ENCODE results near the gene HYLS1. TPM values are rescaled to one million over a fixed set of nuclear protein-coding genes. Genes with fewer than 3 reads are reported as not detected.

HYLS1 gene
- total and polyA plus RNA-seq, 7 donors, result 3.0 to 8.7 (median 6.1) TPM

DNA sequence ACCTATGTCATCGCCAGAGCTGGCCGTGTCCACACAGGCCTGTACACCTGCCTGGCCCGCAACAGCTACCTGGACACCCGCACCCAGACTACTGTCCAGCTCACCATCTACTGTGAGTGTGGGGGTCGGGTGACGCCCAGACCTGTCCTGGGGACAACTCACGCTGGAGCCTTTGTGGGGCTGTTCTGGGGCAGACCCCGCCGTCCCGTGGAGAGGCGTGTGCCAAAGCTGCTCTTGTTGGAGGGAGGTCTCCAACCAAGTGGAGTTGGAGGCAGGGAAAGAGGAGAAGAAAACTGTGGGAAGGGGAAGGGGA, 62.7 kb downstream of the HYLS1 start:
- WGBS, 2 donors, result 93 to 96% methylated on average over 11 of the region's 11 CpGs
- peak overlapping the region in 1 of 4 donors; percentile 78 for H3K27ac ChIP-seq
- TF ChIP-seq, protein P1, sequence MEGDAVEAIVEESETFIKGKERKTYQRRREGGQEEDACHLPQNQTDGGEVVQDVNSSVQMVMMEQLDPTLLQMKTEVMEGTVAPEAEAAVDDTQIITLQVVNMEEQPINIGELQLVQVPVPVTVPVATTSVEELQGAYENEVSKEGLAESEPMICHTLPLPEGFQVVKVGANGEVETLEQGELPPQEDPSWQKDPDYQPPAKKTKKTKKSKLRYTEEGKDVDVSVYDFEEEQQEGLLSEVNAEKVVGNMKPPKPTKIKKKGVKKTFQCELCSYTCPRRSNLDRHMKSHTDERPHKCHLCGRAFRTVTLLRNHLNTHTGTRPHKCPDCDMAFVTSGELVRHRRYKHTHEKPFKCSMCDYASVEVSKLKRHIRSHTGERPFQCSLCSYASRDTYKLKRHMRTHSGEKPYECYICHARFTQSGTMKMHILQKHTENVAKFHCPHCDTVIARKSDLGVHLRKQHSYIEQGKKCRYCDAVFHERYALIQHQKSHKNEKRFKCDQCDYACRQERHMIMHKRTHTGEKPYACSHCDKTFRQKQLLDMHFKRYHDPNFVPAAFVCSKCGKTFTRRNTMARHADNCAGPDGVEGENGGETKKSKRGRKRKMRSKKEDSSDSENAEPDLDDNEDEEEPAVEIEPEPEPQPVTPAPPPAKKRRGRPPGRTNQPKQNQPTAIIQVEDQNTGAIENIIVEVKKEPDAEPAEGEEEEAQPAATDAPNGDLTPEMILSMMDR (IDR thresholded peaks at IDR 0.05), result no peak
- TF ChIP-seq POLR2AphosphoS5 (IDR thresholded peaks at IDR 0.05) (no peak), POLR2A (IDR thresholded peaks at IDR 0.05) (no peak), EP300 (IDR thresholded peaks at IDR 0.05) (no peak)

More for the DNA sequence above, 62.7 kb downstream of the HYLS1 start:
- no peak for DNase-seq
- H3K9me3 ChIP-seq, result no peaks in the 10 kb centered on the region
- no peaks in the 10 kb centered on the region for H3K36me3 ChIP-seq
- intact Hi-C loops (cut with DNase I), result loop anchor here (5.0 kb wide), 1 partner anchor 72 kb away; no protein-coding TSS in a partner anchor
- no peaks in the 10 kb centered on the region for H3K27me3 ChIP-seq
- peaks cover 2 to 36% (median 32%) of the 10 kb centered on the region in 4 donors for H3K4me1 ChIP-seq
- no peak overlapping the region for H3K4me3 ChIP-seq

Other genes with a start within 250 kb of the HYLS1 start
- gene ACRV1, start 206.8 kb upstream of the HYLS1 start, total RNA-seq, result not detected
- not detected for gene ACRV1, start 206.8 kb upstream of the HYLS1 start, polyA plus RNA-seq
- gene PATE1, start 141.4 kb upstream of the HYLS1 start, total RNA-seq, result not detected
- not detected for gene PATE1, start 141.4 kb upstream of the HYLS1 start, polyA plus RNA-seq
- under 1 TPM in 1 of 4 donors, not detected in 3; 0.68 TPM for gene PATE2, start 108.8 kb upstream of the HYLS1 start, total RNA-seq
- not detected for gene PATE2, start 108.8 kb upstream of the HYLS1 start, polyA plus RNA-seq
- gene PATE3, start 99.5 kb upstream of the HYLS1 start, total RNA-seq, result not detected
- not detected for gene PATE3, start 99.5 kb upstream of the HYLS1 start, polyA plus RNA-seq
- not detected for gene PATE4, start 54.4 kb upstream of the HYLS1 start, total RNA-seq
- gene PATE4, start 54.4 kb upstream of the HYLS1 start, polyA plus RNA-seq, result not detected
- gene PUS3, start 15.5 kb downstream of the HYLS1 start, total RNA-seq, result 10 to 100 TPM in 3 of 4 donors, 1 to 10 TPM in 1; 6.4 to 21.6 (median 11.9) TPM
- 1 to 10 TPM; 7.6 to 9.2 (median 7.8) TPM for gene PUS3, start 15.5 kb downstream of the HYLS1 start, polyA plus RNA-seq
- 1 to 10 TPM in 1 of 4 donors, under 1 TPM in 3; 0.14 to 1.7 (median 0.44) TPM for gene DDX25, start 16.8 kb downstream of the HYLS1 start, total RNA-seq
- gene DDX25, start 16.8 kb downstream of the HYLS1 start, polyA plus RNA-seq, result under 1 TPM in 2 of 3 donors, not detected in 1; 0.23 to 0.60 TPM
- gene VSIG10L2, start 58.4 kb downstream of the HYLS1 start, total RNA-seq, result under 1 TPM in 1 of 4 donors, not detected in 3; 0.68 TPM
- not detected for gene VSIG10L2, start 58.4 kb downstream of the HYLS1 start, polyA plus RNA-seq
- 10 to 100 TPM; 48.9 to 88.1 (median 66.3) TPM for gene CDON, start 175.2 kb downstream of the HYLS1 start, total RNA-seq
- 1 to 10 TPM in 1 of 3 donors, under 1 TPM in 2; under 0.01 to 3.4 (median 0.60) TPM for gene CDON, start 175.2 kb downstream of the HYLS1 start, polyA plus RNA-seq

All from sigmoid colon (tissue), 7 donors.